HG02610 (cell line): ENCODE data around the gene C10orf95.

Source experiments
- ATAC-seq: cut with Tn5 transposase; IDR thresholded peaks from one replicate; pipeline ENCODE4 v1.9.1; 2021; ENCODE audit warnings: mild to moderate bottlenecking, moderate library complexity; ENCODE audit not compliant: unreplicated experiment

Gene C10orf95

GRCh38 chr10:102418622-102419268, 32.6 kb downstream of the C10orf95 start, which contains the start of gene PSD:
PSD (minus strand) TSS chr10:102418785; CDS start chr10:102417038, 1,747 bp downstream.
- no peak for ATAC-seq

GRCh38 chr10:102416695-102417094, 34.6 kb downstream of the C10orf95 start:
- no peak for ATAC-seq

GRCh38 chr10:102416283-102416682, 35.1 kb downstream of the C10orf95 start:
- ATAC-seq = no peak

GRCh38 chr10:102414749-102415148, 36.6 kb downstream of the C10orf95 start:
- ATAC-seq = no peak

- no peak for ATAC-seq
Observed at GRCh38 chr10:102413806-102414561, 37.4 kb downstream of the C10orf95 start.

- peak; percentile 31 for ATAC-seq
Observed at GRCh38 chr10:102413053-102413705, 38.2 kb downstream of the C10orf95 start.

GRCh38 chr10:102412293-102412692, 39.0 kb downstream of the C10orf95 start:
- ATAC-seq = no peak

GRCh38 chr10:102411341-102412255, 39.7 kb downstream of the C10orf95 start:
- ATAC-seq = no peak

GRCh38 chr10:102410429-102411073, 40.8 kb downstream of the C10orf95 start:
- no peak for ATAC-seq

- no peak for ATAC-seq
Observed at GRCh38 chr10:102409604-102410428, 41.5 kb downstream of the C10orf95 start.

GRCh38 chr10:102408728-102409603, 42.4 kb downstream of the C10orf95 start:
- no peak for ATAC-seq

GRCh38 chr10:102408131-102408727, 43.1 kb downstream of the C10orf95 start:
- no peak for ATAC-seq

GRCh38 chr10:102407425-102408130, 43.8 kb downstream of the C10orf95 start:
- ATAC-seq = no peak

GRCh38 chr10:102406815-102407214, 44.5 kb downstream of the C10orf95 start:
- no peak for ATAC-seq

GRCh38 chr10:102405632-102406031, 45.7 kb downstream of the C10orf95 start:
- ATAC-seq = no peak

GRCh38 chr10:102405108-102405571, 46.2 kb downstream of the C10orf95 start:
- no peak for ATAC-seq
